H9 (cell line): ENCODE results near the gene PTCD2. TPM values are rescaled to one million over a fixed set of nuclear protein-coding genes. Genes with fewer than 3 reads are reported as not detected.

ENCODE experiments used
- DNase-seq: peaks from one replicate; pipeline ENCODE4 v3.0.0-alpha.2; 2017
- H2AFZ ChIP-seq: one replicate; pipeline ENCODE4 v1.6.1; 2013; ENCODE audit warnings: mild to moderate bottlenecking, low read length, control low read depth, moderate library complexity
- H2AK5ac ChIP-seq: 2 replicates; pipeline ENCODE4 v1.6.1; 2013; ENCODE audit warnings: low read length, control low read depth, mixed read lengths; ENCODE audit not compliant: insufficient read length
- H2BK120ac ChIP-seq: one replicate; pipeline ENCODE4 v1.6.1; 2013; ENCODE audit warnings: low read depth, mild to moderate bottlenecking, low read length, control low read depth, inconsistent platforms; ENCODE audit not compliant: poor library complexity, severe bottlenecking
- H2BK12ac ChIP-seq: 2 replicates; pipeline ENCODE4 v1.6.1; 2013; ENCODE audit warnings: low read length, control low read depth, mixed read lengths, low read depth; ENCODE audit not compliant: insufficient read length
- H2BK15ac ChIP-seq: 2 replicates; pipeline ENCODE4 v1.6.1; 2013; ENCODE audit warnings: low read depth, low read length, control low read depth
- H2BK20ac ChIP-seq: one replicate; pipeline ENCODE4 v1.6.1; 2013; ENCODE audit warnings: low read depth, mild to moderate bottlenecking, low read length, control low read depth, inconsistent platforms; ENCODE audit not compliant: poor library complexity, severe bottlenecking
- H2BK5ac ChIP-seq: 2 replicates; pipeline ENCODE4 v1.6.1; 2013; ENCODE audit warnings: low read length, control low read depth, mixed read lengths; ENCODE audit not compliant: insufficient read length
- H3K14ac ChIP-seq: 2 replicates; pipeline ENCODE4 v1.6.1; 2013; ENCODE audit warnings: low read length, control low read depth; ENCODE audit not compliant: insufficient read depth
- H3K18ac ChIP-seq: 2 replicates; pipeline ENCODE4 v1.6.1; 2013; ENCODE audit warnings: low read depth, mild to moderate bottlenecking, mixed read lengths, low read length, control low read depth; ENCODE audit not compliant: insufficient read length
- H3K23ac ChIP-seq: 2 replicates; pipeline ENCODE4 v1.6.1; 2013; ENCODE audit warnings: low read length, control low read depth, mixed read lengths, low read depth; ENCODE audit not compliant: insufficient read length
- H3K23me2 ChIP-seq: 2 replicates; pipeline ENCODE4 v1.6.1; 2013; ENCODE audit warnings: low read depth, mild to moderate bottlenecking, mixed read lengths, low read length, control low read depth; ENCODE audit not compliant: insufficient read length, poor library complexity, severe bottlenecking
- H3K27ac ChIP-seq: 2 replicates; pipeline ENCODE4 v1.5.1; 2013; ENCODE audit warnings: low read length, control low read depth, mixed read lengths, low read depth; ENCODE audit not compliant: insufficient read length
- H3K27me3 ChIP-seq: 2 replicates; pipeline ENCODE4 v1.6.1; 2013; ENCODE audit warnings: low read length, control low read depth, inconsistent platforms; ENCODE audit not compliant: insufficient read depth
- H3K4ac ChIP-seq: 2 replicates; pipeline ENCODE4 v1.6.1; 2013; ENCODE audit warnings: low read depth, mild to moderate bottlenecking, control low read depth, inconsistent platforms, low read length, moderate library complexity
- H3K4me1 ChIP-seq: 2 replicates; pipeline ENCODE4 v1.6.1; 2013; ENCODE audit warnings: low read length, control low read depth, inconsistent platforms; ENCODE audit not compliant: insufficient read depth
- H3K4me2 ChIP-seq: 2 replicates; pipeline ENCODE4 v1.6.1; 2013; ENCODE audit warnings: low read length, control low read depth, mixed read lengths; ENCODE audit not compliant: insufficient read length, insufficient read depth
- H3K56ac ChIP-seq: 2 replicates; pipeline ENCODE4 v1.6.1; 2013; ENCODE audit warnings: low read depth, mild to moderate bottlenecking, mixed read lengths, low read length, control low read depth; ENCODE audit not compliant: insufficient read length
- H3K79me1 ChIP-seq: 2 replicates; pipeline ENCODE4 v1.6.1; 2013; ENCODE audit warnings: low read depth, mild to moderate bottlenecking, moderate library complexity, low read length, control low read depth, inconsistent platforms; ENCODE audit not compliant: insufficient read depth, poor library complexity, severe bottlenecking
- H3K79me2 ChIP-seq: 2 replicates; pipeline ENCODE4 v1.6.1; 2013; ENCODE audit warnings: low read length, control low read depth, inconsistent platforms; ENCODE audit not compliant: insufficient read depth
- H3K9ac ChIP-seq: 2 replicates; pipeline ENCODE4 v1.6.1; 2013; ENCODE audit warnings: low read length, control low read depth, mixed read lengths; ENCODE audit not compliant: insufficient read length; ENCODE audit errors: extremely low read depth
- H3K9me3 ChIP-seq: one replicate; pipeline ENCODE4 v1.6.1; 2013; ENCODE audit warnings: low read depth, low read length, inconsistent platforms; ENCODE audit not compliant: control insufficient read depth
- H3T11ph ChIP-seq: one replicate; pipeline ENCODE4 v1.6.1; 2013; ENCODE audit warnings: mild to moderate bottlenecking, low read length, control low read depth, inconsistent platforms
- H4K20me1 ChIP-seq: one replicate; pipeline ENCODE4 v1.6.1; 2013; ENCODE audit not compliant: control insufficient read depth, insufficient read length, insufficient read depth
- H4K5ac ChIP-seq: 2 replicates; pipeline ENCODE4 v1.6.1; 2013; ENCODE audit warnings: low read depth, mild to moderate bottlenecking, mixed read lengths, low read length, control low read depth; ENCODE audit not compliant: insufficient read length
- H4K8ac ChIP-seq: replicated peaks from 2 replicates; pipeline ENCODE4 v1.6.1; 2013; ENCODE audit warnings: low read length, control low read depth, mixed read lengths, low read depth; ENCODE audit not compliant: insufficient read length
- H4K91ac ChIP-seq: 2 replicates; pipeline ENCODE4 v1.6.1; 2013; ENCODE audit warnings: low read depth, mild to moderate bottlenecking, moderate library complexity, mixed read lengths, low read length, control low read depth; ENCODE audit not compliant: insufficient read length
- H3K27ac Mint-ChIP-seq, 3 experiments: 2 replicates in 2 of 3; 3 replicates in 1 of 3; pipeline ENCODE4 v1.8.0; 2020 to 2021; ENCODE audit warnings: mixed read lengths in 3 of 3, mild to moderate bottlenecking in 1 of 3, moderate library complexity in 1 of 3
- H3K27me3 Mint-ChIP-seq: 2 replicates; pipeline ENCODE4 v1.8.0; 2021; ENCODE audit warnings: low read depth, mild to moderate bottlenecking, moderate library complexity, mixed read lengths
- H3K36me3 Mint-ChIP-seq, 3 experiments: 2 replicates in 2 of 3; 3 replicates in 1 of 3; pipeline ENCODE4 v1.8.0; 2020 to 2021; ENCODE audit warnings: low read depth in 3 of 3, mixed read lengths in 3 of 3; ENCODE audit not compliant: insufficient read depth in 1 of 3
- H3K4me1 Mint-ChIP-seq, 2 experiments: 2 replicates each; pipeline ENCODE4 v1.8.0; 2020; ENCODE audit warnings: mixed read lengths in 2 of 2
- H3K4me3 Mint-ChIP-seq, 2 experiments: 2 replicates in 1 of 2; 3 replicates in 1 of 2; pipeline ENCODE4 v1.8.0; 2020 to 2021; ENCODE audit warnings: mild to moderate bottlenecking in 2 of 2, mixed read lengths in 2 of 2, moderate library complexity in 1 of 2
- H3K9me3 Mint-ChIP-seq, 2 experiments: 2 replicates in 1 of 2; 3 replicates in 1 of 2; pipeline ENCODE4 v1.8.0; 2020; ENCODE audit warnings: mild to moderate bottlenecking in 2 of 2, mixed read lengths in 2 of 2, moderate library complexity in 1 of 2
- WGBS: extraction: QIAGEN DNeasy Blood & Tissue Kit; methylation state at CpG from one replicate; pipeline ENCODE4 v1.1.7; 2013; ENCODE audit warnings: missing lambda C conversion rate, low lambda C conversion rate, mixed read lengths; ENCODE audit not compliant: insufficient read length; ENCODE audit errors: extremely low coverage; 5-methylcytosine and 5-hydroxymethylcytosine counted together
- total RNA-seq: library from RNA; stranded (reverse); gene quantifications from 2 replicates; pipeline ENCODE4 v1.2.1, GENCODE V29; 2021
- TF ChIP-seq, protein P1 (sequence below): fragments of 200-600 bp; sonication (generic); conservative IDR thresholded peaks from 3 replicates; pipeline ENCODE4 v1.8.0; 2021; ENCODE audit warnings: antibody characterized with exemption, mild to moderate bottlenecking

The PTCD2 gene
- total RNA-seq, 1 experiment from 2014 or later = 12.7 TPM

DNA sequence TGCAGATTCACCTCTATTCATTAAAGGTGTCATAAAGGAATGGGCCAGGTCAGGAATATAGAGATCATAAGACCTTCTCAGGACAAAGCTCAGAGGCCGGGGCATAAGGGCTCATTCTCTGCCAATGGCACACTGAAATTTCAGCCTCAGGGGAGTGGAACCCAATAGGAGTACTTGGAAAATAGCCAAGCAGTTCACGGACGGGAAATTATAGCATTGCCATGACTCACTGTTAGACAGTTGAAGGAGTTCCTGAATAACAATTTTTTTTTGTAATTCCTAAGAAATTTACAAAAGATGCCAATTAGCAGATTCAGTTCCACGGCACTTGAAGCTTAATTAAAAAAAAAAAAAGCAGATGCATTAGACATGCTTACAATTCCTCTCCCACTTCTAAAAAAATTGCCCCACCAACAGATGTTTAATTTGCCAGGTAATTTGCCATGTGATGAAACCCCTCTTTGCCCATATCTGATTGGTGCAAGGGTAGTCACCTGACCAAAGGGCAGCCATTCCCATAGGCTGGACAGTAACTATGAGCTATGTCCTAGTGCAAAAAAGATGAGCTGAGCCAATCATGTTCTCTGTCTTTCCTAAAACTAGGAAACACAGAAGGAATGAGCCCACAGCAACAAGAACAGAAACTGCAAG, 58.6 kb downstream of the PTCD2 start:
- Mint-ChIP-seq H3K36me3 (no peaks in the 10 kb centered on the region), H3K4me1 (peaks cover 4 to 9% of the 10 kb centered on the region in 2 experiments; a peak in 2 of 4 replicates), H3K4me3 (no peak overlapping the region), H3K27ac (no peak overlapping the region), H3K9me3 (no peaks in the 10 kb centered on the region; a peak in 1 of 5 replicates), H3K27me3 (peaks cover 5% of the 10 kb centered on the region; the same call in 1 of the 2 replicates)
- no peak overlapping the region for H3K9ac ChIP-seq
- H3K27ac ChIP-seq = no peak overlapping the region
- no peaks in the 10 kb centered on the region for H3K9me3 ChIP-seq
- H3K23me2 ChIP-seq = no peaks in the 10 kb centered on the region
- H3K23ac ChIP-seq = no peak overlapping the region
- H3K18ac ChIP-seq = no peak overlapping the region
- H3K79me2 ChIP-seq = no peaks in the 10 kb centered on the region
- no peak overlapping the region for H3K14ac ChIP-seq
- H2AK5ac ChIP-seq = no peak overlapping the region
- no peaks in the 10 kb centered on the region for H3K27me3 ChIP-seq
- no peaks in the 10 kb centered on the region for H4K20me1 ChIP-seq
- no peak overlapping the region for H2BK20ac ChIP-seq
- no peak overlapping the region for H3T11ph ChIP-seq
- no peak overlapping the region for H4K8ac ChIP-seq
- TF ChIP-seq, protein P1, sequence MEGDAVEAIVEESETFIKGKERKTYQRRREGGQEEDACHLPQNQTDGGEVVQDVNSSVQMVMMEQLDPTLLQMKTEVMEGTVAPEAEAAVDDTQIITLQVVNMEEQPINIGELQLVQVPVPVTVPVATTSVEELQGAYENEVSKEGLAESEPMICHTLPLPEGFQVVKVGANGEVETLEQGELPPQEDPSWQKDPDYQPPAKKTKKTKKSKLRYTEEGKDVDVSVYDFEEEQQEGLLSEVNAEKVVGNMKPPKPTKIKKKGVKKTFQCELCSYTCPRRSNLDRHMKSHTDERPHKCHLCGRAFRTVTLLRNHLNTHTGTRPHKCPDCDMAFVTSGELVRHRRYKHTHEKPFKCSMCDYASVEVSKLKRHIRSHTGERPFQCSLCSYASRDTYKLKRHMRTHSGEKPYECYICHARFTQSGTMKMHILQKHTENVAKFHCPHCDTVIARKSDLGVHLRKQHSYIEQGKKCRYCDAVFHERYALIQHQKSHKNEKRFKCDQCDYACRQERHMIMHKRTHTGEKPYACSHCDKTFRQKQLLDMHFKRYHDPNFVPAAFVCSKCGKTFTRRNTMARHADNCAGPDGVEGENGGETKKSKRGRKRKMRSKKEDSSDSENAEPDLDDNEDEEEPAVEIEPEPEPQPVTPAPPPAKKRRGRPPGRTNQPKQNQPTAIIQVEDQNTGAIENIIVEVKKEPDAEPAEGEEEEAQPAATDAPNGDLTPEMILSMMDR = no peak
- no peak overlapping the region for H3K4ac ChIP-seq
- H3K4me1 ChIP-seq = no peaks in the 10 kb centered on the region
- no peak for DNase-seq
- no CpG with 5 or more reads among the region's 4 CpGs for WGBS
- H2BK15ac ChIP-seq = no peak overlapping the region
- H4K91ac ChIP-seq = no peak overlapping the region
- H2BK120ac ChIP-seq = no peak overlapping the region
- H2BK5ac ChIP-seq = no peak overlapping the region
- H3K4me2 ChIP-seq = no peak overlapping the region
- no peak overlapping the region for H4K5ac ChIP-seq
- no peaks in the 10 kb centered on the region for H3K79me1 ChIP-seq
- H3K56ac ChIP-seq = no peak overlapping the region
- H2AFZ ChIP-seq = no peak overlapping the region
- no peak overlapping the region for H2BK12ac ChIP-seq
